HT1080 (cell line): ENCODE data around the gene COMMD1. TPM values are rescaled to one million over a fixed set of nuclear protein-coding genes. Genes with fewer than 3 reads are reported as not detected.

Experiments
- DNase-seq: peaks from one replicate; pipeline ENCODE4 v3.0.0-alpha.2; 2015; ENCODE audit warnings: low read depth
- small RNA-seq: library from RNA; depleted of rRNA; stranded (forward); fragments of <200 nt; gene quantifications from one replicate; pipeline ENCODE3, GENCODE V24; 2014
- total RNA-seq: library from RNA; depleted of rRNA; stranded (reverse); fragments of >200 nt; shearing (Covaris generic); gene quantifications from 2 replicates; pipeline ENCODE4 v1.2.3, GENCODE V29; 2014; rRNA removed

Gene COMMD1
- total RNA-seq, 1 experiment from 2014 or later: 20.9 TPM

GRCh38 chr2:62175728-62176127 lies 270.3 kb downstream of the COMMD1 start:
- no peak for DNase-seq

GRCh38 chr2:62176801-62177200 lies 271.3 kb downstream of the COMMD1 start:
- DNase-seq: no peak

- DNase-seq: no peak
Measured at GRCh38 chr2:62177392-62178049, 272.0 kb downstream of the COMMD1 start.

- no peak for DNase-seq
Measured at GRCh38 chr2:62178741-62179271, 273.3 kb downstream of the COMMD1 start.

- DNase-seq: no peak
Measured at GRCh38 chr2:62180975-62181374, 275.5 kb downstream of the COMMD1 start.

- DNase-seq: no peak
Measured at GRCh38 chr2:62181843-62182242, 276.4 kb downstream of the COMMD1 start.

GRCh38 chr2:62184512-62185230 lies 279.2 kb downstream of the COMMD1 start:
- DNase-seq: no peak

Small RNAs within 50 kb of the gene (small RNA-seq; reads per million reads assigned to genes)
- not detected for gene RF00019

Other genes starting within 250 kb of the COMMD1 start
- gene FAM161A, start 51.6 kb upstream of the COMMD1 start, total RNA-seq: 1.4 and 3.1 TPM in 2 replicates
- 406 and 477 TPM in 2 replicates for gene CCT4, start 17.0 kb upstream of the COMMD1 start, total RNA-seq